ENCODE data around the gene GLIS1. TPM values are rescaled to one million over a fixed set of nuclear protein-coding genes. Genes with fewer than 3 reads are reported as not detected.

The GLIS1 gene
- total and polyA plus RNA-seq, 2 experiments from 2014 or later, result 0.26 to 0.31 TPM

DNA sequence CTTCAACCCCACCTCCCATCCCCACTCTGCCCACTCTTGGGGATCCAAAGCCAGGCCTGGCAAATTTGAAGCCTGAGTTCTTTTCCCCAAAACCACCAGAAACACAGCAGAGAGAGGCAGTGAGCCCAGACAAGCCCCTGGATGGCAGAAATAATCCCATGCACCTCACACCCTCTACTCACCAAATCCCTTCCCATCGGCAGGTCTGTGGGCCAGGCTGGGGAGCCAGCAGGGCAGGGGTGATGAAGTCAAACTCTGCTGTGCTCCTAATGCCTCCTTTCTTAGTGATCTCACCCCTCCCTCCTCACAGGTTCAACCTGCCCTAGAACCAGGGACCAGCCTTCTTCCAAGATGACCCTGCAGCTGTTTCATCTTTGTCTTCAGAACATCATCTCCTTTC, 72.4 kb downstream of the GLIS1 start:
- Histone ChIP-seq H3K27ac (ENCODE audit: low read depth) (no peak overlapping the region), H2AFZ (no peak overlapping the region), H3K36me3 (ENCODE audit: insufficient read depth) (no peaks in the 10 kb centered on the region), H3K9me2 (ENCODE audit: insufficient read depth) (no peaks in the 10 kb centered on the region), H3K4me2 (no peak overlapping the region), H3K4me1 (ENCODE audit: insufficient read depth) (0 out of 2 replicates have a peak, but pooled peaks cover 7% of the 10 kb centered on the region), H3K79me2 (replicated peaks; ENCODE audit: insufficient read depth) (no peaks in the 10 kb centered on the region), H4K20me1 (replicated peaks; ENCODE audit: insufficient read depth) (no peaks in the 10 kb centered on the region), H3K4me3 (no peak overlapping the region), H3K27me3 (ENCODE audit: insufficient read depth) (no peaks in the 10 kb centered on the region), H3F3A (replicated peaks; ENCODE audit: low read depth) (no peaks in the 10 kb centered on the region)
- no peak overlapping the region for H3K4me3 Mint-ChIP-seq
- DNase-seq (ENCODE audit: low spot score) (no peak), ATAC-seq (no peak)
- no peak overlapping the region for H3K27ac Mint-ChIP-seq
- H3K36me3 Mint-ChIP-seq (ENCODE audit: low read depth), result no peaks in the 10 kb centered on the region
- peaks cover 7% of the 10 kb centered on the region for H3K4me1 Mint-ChIP-seq
- TF ChIP-seq, protein P1, sequence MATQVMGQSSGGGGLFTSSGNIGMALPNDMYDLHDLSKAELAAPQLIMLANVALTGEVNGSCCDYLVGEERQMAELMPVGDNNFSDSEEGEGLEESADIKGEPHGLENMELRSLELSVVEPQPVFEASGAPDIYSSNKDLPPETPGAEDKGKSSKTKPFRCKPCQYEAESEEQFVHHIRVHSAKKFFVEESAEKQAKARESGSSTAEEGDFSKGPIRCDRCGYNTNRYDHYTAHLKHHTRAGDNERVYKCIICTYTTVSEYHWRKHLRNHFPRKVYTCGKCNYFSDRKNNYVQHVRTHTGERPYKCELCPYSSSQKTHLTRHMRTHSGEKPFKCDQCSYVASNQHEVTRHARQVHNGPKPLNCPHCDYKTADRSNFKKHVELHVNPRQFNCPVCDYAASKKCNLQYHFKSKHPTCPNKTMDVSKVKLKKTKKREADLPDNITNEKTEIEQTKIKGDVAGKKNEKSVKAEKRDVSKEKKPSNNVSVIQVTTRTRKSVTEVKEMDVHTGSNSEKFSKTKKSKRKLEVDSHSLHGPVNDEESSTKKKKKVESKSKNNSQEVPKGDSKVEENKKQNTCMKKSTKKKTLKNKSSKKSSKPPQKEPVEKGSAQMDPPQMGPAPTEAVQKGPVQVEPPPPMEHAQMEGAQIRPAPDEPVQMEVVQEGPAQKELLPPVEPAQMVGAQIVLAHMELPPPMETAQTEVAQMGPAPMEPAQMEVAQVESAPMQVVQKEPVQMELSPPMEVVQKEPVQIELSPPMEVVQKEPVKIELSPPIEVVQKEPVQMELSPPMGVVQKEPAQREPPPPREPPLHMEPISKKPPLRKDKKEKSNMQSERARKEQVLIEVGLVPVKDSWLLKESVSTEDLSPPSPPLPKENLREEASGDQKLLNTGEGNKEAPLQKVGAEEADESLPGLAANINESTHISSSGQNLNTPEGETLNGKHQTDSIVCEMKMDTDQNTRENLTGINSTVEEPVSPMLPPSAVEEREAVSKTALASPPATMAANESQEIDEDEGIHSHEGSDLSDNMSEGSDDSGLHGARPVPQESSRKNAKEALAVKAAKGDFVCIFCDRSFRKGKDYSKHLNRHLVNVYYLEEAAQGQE (IDR thresholded peaks at IDR 0.05; ENCODE audit: unreplicated experiment), result no peak
- H3K27me3 Mint-ChIP-seq (ENCODE audit: insufficient read depth, low read depth, poor library complexity), result peaks cover 7% of the 10 kb centered on the region
- H3K9me3 Mint-ChIP-seq, result no peaks in the 10 kb centered on the region

DNA sequence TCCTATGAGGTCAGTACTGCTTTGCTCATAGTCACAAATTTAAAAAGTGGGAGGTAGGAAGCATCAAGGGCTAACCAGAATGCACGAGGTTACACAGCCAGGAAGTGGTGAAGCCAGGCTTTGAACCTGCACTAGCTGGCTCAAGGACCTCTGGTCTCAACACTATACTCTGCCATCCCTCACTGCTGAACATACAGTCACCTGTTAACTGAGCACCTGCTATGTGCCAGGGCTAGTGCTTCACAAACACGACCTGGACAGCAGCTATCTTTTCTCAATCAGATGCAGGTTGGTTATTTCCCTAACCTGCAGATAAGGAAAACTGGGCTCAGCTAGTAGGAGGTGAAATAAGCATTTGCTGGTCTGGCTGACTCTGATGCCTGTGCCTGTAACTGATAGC, 73.0 kb downstream of the GLIS1 start:
- Histone ChIP-seq H3K27ac (ENCODE audit: low read depth) (no peak overlapping the region), H3K79me2 (replicated peaks; ENCODE audit: insufficient read depth) (no peaks in the 10 kb centered on the region), H3K36me3 (ENCODE audit: insufficient read depth) (no peaks in the 10 kb centered on the region), H4K20me1 (replicated peaks; ENCODE audit: insufficient read depth) (no peaks in the 10 kb centered on the region), H3K9me2 (ENCODE audit: insufficient read depth) (no peaks in the 10 kb centered on the region), H3K27me3 (ENCODE audit: insufficient read depth) (no peaks in the 10 kb centered on the region), H3K4me2 (no peak overlapping the region), H3K4me1 (ENCODE audit: insufficient read depth) (0 out of 2 replicates have a peak, but pooled peaks cover 7% of the 10 kb centered on the region), H3K4me3 (no peak overlapping the region), H2AFZ (no peak overlapping the region), H3F3A (replicated peaks; ENCODE audit: low read depth) (no peaks in the 10 kb centered on the region)
- Mint-ChIP-seq H3K4me3 (no peak overlapping the region), H3K4me1 (peaks cover 7% of the 10 kb centered on the region), H3K27ac (no peak overlapping the region), H3K36me3 (ENCODE audit: low read depth) (no peaks in the 10 kb centered on the region), H3K27me3 (ENCODE audit: insufficient read depth, low read depth, poor library complexity) (peaks cover 7% of the 10 kb centered on the region), H3K9me3 (no peaks in the 10 kb centered on the region)
- ATAC-seq, result no peak
- DNase-seq (ENCODE audit: low spot score), result no peak
- TF ChIP-seq, protein P1 (IDR thresholded peaks at IDR 0.05; ENCODE audit: unreplicated experiment), result no peak
- TF ChIP-seq, protein P2, sequence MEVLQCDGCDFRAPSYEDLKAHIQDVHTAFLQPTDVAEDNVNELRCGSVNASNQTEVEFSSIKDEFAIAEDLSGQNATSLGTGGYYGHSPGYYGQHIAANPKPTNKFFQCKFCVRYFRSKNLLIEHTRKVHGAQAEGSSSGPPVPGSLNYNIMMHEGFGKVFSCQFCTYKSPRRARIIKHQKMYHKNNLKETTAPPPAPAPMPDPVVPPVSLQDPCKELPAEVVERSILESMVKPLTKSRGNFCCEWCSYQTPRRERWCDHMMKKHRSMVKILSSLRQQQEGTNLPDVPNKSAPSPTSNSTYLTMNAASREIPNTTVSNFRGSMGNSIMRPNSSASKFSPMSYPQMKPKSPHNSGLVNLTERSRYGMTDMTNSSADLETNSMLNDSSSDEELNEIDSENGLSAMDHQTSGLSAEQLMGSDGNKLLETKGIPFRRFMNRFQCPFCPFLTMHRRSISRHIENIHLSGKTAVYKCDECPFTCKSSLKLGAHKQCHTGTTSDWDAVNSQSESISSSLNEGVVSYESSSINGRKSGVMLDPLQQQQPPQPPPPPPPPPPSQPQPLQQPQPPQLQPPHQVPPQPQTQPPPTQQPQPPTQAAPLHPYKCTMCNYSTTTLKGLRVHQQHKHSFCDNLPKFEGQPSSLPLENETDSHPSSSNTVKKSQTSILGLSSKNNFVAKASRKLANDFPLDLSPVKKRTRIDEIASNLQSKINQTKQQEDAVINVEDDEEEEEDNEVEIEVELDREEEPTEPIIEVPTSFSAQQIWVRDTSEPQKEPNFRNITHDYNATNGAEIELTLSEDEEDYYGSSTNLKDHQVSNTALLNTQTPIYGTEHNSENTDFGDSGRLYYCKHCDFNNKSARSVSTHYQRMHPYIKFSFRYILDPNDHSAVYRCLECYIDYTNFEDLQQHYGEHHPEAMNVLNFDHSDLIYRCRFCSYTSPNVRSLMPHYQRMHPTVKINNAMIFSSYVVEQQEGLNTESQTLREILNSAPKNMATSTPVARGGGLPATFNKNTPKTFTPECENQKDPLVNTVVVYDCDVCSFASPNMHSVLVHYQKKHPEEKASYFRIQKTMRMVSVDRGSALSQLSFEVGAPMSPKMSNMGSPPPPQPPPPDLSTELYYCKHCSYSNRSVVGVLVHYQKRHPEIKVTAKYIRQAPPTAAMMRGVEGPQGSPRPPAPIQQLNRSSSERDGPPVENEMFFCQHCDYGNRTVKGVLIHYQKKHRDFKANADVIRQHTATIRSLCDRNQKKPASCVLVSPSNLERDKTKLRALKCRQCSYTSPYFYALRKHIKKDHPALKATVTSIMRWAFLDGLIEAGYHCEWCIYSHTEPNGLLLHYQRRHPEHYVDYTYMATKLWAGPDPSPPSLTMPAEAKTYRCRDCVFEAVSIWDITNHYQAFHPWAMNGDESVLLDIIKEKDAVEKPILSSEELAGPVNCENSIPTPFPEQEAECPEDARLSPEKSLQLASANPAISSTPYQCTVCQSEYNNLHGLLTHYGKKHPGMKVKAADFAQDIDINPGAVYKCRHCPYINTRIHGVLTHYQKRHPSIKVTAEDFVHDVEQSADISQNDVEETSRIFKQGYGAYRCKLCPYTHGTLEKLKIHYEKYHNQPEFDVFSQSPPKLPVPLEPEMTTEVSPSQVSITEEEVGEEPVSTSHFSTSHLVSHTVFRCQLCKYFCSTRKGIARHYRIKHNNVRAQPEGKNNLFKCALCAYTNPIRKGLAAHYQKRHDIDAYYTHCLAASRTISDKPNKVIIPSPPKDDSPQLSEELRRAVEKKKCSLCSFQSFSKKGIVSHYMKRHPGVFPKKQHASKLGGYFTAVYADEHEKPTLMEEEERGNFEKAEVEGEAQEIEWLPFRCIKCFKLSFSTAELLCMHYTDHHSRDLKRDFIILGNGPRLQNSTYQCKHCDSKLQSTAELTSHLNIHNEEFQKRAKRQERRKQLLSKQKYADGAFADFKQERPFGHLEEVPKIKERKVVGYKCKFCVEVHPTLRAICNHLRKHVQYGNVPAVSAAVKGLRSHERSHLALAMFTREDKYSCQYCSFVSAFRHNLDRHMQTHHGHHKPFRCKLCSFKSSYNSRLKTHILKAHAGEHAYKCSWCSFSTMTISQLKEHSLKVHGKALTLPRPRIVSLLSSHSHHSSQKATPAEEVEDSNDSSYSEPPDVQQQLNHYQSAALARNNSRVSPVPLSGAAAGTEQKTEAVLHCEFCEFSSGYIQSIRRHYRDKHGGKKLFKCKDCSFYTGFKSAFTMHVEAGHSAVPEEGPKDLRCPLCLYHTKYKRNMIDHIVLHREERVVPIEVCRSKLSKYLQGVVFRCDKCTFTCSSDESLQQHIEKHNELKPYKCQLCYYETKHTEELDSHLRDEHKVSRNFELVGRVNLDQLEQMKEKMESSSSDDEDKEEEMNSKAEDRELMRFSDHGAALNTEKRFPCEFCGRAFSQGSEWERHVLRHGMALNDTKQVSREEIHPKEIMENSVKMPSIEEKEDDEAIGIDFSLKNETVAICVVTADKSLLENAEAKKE (CRISPR knock-in tag; IDR thresholded peaks at IDR 0.05), result no peak
- TF ChIP-seq ZNF331 (CRISPR knock-in tag; IDR thresholded peaks at IDR 0.05; ENCODE audit: low read depth) (no peak), NANOG (IDR thresholded peaks at IDR 0.05; ENCODE audit: borderline replicate concordance) (no peak), STAT1 (IDR thresholded peaks at IDR 0.05; ENCODE audit: unreplicated experiment) (no peak)
- TF ChIP-seq, protein P3, sequence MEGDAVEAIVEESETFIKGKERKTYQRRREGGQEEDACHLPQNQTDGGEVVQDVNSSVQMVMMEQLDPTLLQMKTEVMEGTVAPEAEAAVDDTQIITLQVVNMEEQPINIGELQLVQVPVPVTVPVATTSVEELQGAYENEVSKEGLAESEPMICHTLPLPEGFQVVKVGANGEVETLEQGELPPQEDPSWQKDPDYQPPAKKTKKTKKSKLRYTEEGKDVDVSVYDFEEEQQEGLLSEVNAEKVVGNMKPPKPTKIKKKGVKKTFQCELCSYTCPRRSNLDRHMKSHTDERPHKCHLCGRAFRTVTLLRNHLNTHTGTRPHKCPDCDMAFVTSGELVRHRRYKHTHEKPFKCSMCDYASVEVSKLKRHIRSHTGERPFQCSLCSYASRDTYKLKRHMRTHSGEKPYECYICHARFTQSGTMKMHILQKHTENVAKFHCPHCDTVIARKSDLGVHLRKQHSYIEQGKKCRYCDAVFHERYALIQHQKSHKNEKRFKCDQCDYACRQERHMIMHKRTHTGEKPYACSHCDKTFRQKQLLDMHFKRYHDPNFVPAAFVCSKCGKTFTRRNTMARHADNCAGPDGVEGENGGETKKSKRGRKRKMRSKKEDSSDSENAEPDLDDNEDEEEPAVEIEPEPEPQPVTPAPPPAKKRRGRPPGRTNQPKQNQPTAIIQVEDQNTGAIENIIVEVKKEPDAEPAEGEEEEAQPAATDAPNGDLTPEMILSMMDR (conservative IDR thresholded peaks at IDR 0.05; ENCODE audit: low read depth in 2 of 2), result no peak

All from GM23338 (cell line).